Adrenal gland (tissue), 12 donors: ENCODE results near the gene SIGLEC5. TPM values are rescaled to one million over a fixed set of nuclear protein-coding genes. Genes with fewer than 3 reads are reported as not detected.

ENCODE experiments used
- DNase-seq, 7 donors: peaks; one replicate each; pipeline ENCODE4 v3.0.0-alpha.2; 2019 to 2020
- H3K27ac ChIP-seq, 5 donors: fragments of 200-600 bp; sonication (generic) in 4 of 5; 1 replicate in 3 of 5; 2 replicates in 2 of 5; pipeline versions ENCODE4 v1.5.1 to v1.8.0; 2016 to 2020; ENCODE audit warnings: mild to moderate bottlenecking in 1 of 5
- H3K27me3 ChIP-seq: fragments of 200-600 bp; 2 replicates; pipeline ENCODE4 v1.8.0; 2021
- H3K36me3 ChIP-seq, 2 donors: fragments of 200-600 bp; replicated peaks in 1 of 2; 1 replicate in 1 of 2; 2 replicates in 1 of 2; pipeline versions ENCODE4 v1.5.1 to v1.8.0; 2018 to 2022
- H3K4me1 ChIP-seq, 2 donors: fragments of 200-600 bp; replicated peaks in 1 of 2; 1 replicate in 1 of 2; 2 replicates in 1 of 2; pipeline versions ENCODE4 v1.5.1 to v1.8.0; 2018 to 2021
- H3K4me3 ChIP-seq, 4 donors: fragments of 200-600 bp; sonication (generic) in 3 of 4; one replicate each; pipeline ENCODE4 v1.5.1; 2016 to 2018
- H3K9me3 ChIP-seq, 3 donors: fragments of 200-600 bp; sonication (generic) in 1 of 3; replicated peaks in 1 of 3; 1 replicate in 2 of 3; 2 replicates in 1 of 3; pipeline versions ENCODE4 v1.5.1 to v1.8.0; 2016 to 2021
- CTCF ChIP-seq, 6 experiments: fragments of 450-650 bp in 4 of 6; fragments of 200-600 bp in 2 of 6; sonication (generic) in 1 of 6; IDR thresholded peaks; 1 replicate in 5 of 6; 2 replicates in 1 of 6; pipeline versions ENCODE4 v1.5.1 to v1.8.0; 2016 to 2021; ENCODE audit warnings: antibody characterized with exemption in 6 of 6, mild to moderate bottlenecking in 2 of 6, moderate library complexity in 1 of 6
- POLR2A ChIP-seq, 2 donors: fragments of 450-650 bp; IDR thresholded peaks; one replicate each; pipeline ENCODE4 v1.6.1; 2017; ENCODE audit warnings: antibody characterized with exemption in 2 of 2, mild to moderate bottlenecking in 2 of 2, moderate library complexity in 1 of 2
- WGBS, 4 donors: extraction: QIAGEN DNeasy Blood & Tissue Kit in 2 of 4; methylation state at CpG; one replicate each; pipeline versions ENCODE4 v1.1.5 to v1.1.7; 2013 to 2017; 5-methylcytosine and 5-hydroxymethylcytosine counted together
- intact Hi-C, 2 donors: fragments of 100-400 bp; cut with DNase I; formaldehyde crosslinking; loops; one replicate each; pipeline versions ENCODE4 v1.14.1 to v1.15.0; 2022 to 2023
- polyA plus RNA-seq, 3 donors: library from polyadenylated mRNA; stranded (reverse); fragments of 200-250 nt in 2 of 3; fragments of 350-450 nt in 1 of 3; fragmentation: Illumina TruSeq in 1 of 3; extraction: RNeasy Lipid Tissue Mini Kit (QIAGEN cat#74804) in 1 of 3; gene quantifications; one replicate each; pipeline ENCODE4 v1.2.3, GENCODE V29; 2013 to 2014
- total RNA-seq, 9 donors: library from RNA; depleted of rRNA in 4 of 9; stranded (reverse); fragments of >200 nt in 4 of 9; fragments of 120-200 nt in 1 of 9; fragmentation: NEBNext Ultra II Directional in 1 of 9; extraction: Animal tissue kit (Norgen Biotek cat#: 25700) in 1 of 9; gene quantifications; one replicate each; pipeline versions ENCODE4 v1.1.0 to v1.2.4, GENCODE V29; 2013 to 2023
- donor health status: healthy with polysubstance abuse.
- donor health status: Bipolar disorder and iron deficiency.
- donor health status: DM: yes; HTN: yes; CAD: no.
- donor health status: DM: no; HTN: no; CAD: no.
- donor health status: DM: no; HTN: no; CAD: no.
- donor health status: DM: yes; HTN: yes; CAD: no.

SIGLEC5 gene
- total and polyA plus RNA-seq, 12 donors, result 0.11 to 3.0 (median 0.57) TPM; not detected in 7

- Histone ChIP-seq H3K36me3 (no peaks in the 10 kb centered on the region), H3K9me3 (no peaks in the 10 kb centered on the region), H3K4me3 (no peak overlapping the region), H3K27me3 (no peaks in the 10 kb centered on the region), H3K4me1 (no peaks in the 10 kb centered on the region), H3K27ac (no peak overlapping the region)
- WGBS, 4 donors, result 29 to 36% (median 35%) methylated on average over 10 to 11 of the region's 11 CpGs; no CpG with 5 or more reads in 1 of the 4 donors
- intact Hi-C loops, result no loop called here
- TF ChIP-seq CTCF (IDR thresholded peaks at IDR 0.05) (no peak), POLR2A (IDR thresholded peaks at IDR 0.05) (no peak)
- no peak for DNase-seq
Measured at GRCh38 chr19:51644636-51645271, 14.6 kb upstream of the SIGLEC5 start.

GRCh38 chr19:51641648-51642047 is 11.4 kb upstream of the SIGLEC5 start:
- no peak for TF ChIP-seq POLR2A (IDR thresholded peaks at IDR 0.05)
- TF ChIP-seq CTCF (IDR thresholded peaks at IDR 0.05), result no peak
- intact Hi-C loops, result no loop called here
- no peaks in the 10 kb centered on the region for H3K36me3 ChIP-seq
- H3K4me3 ChIP-seq, result no peak overlapping the region
- H3K4me1 ChIP-seq, result no peaks in the 10 kb centered on the region
- peaks cover 7% of the 10 kb centered on the region for H3K27me3 ChIP-seq
- no peaks in the 10 kb centered on the region for H3K9me3 ChIP-seq
- DNase-seq, result no peak
- no peak overlapping the region for H3K27ac ChIP-seq

- TF ChIP-seq POLR2A (IDR thresholded peaks at IDR 0.05), result no peak
- TF ChIP-seq CTCF (IDR thresholded peaks at IDR 0.05), result no peak
- Histone ChIP-seq H3K27me3 (peaks cover 7% of the 10 kb centered on the region), H3K4me1 (no peaks in the 10 kb centered on the region), H3K4me3 (no peak overlapping the region), H3K27ac (no peak overlapping the region), H3K36me3 (no peaks in the 10 kb centered on the region), H3K9me3 (no peaks in the 10 kb centered on the region)
- no peak for DNase-seq
- WGBS, 4 donors, result 76 to 84% (median 83%) methylated on average over 3 of the region's 3 CpGs; no CpG with 5 or more reads in 1 of the 4 donors
- intact Hi-C loops, result no loop called here
Measured at GRCh38 chr19:51640386-51640785, 10.2 kb upstream of the SIGLEC5 start.

GRCh38 chr19:51639916-51640315 is 9.7 kb upstream of the SIGLEC5 start:
- peaks cover 7% of the 10 kb centered on the region for H3K27me3 ChIP-seq
- no peaks in the 10 kb centered on the region for H3K4me1 ChIP-seq

More at GRCh38 chr19:51639916-51640315, 9.7 kb upstream of the SIGLEC5 start:
- H3K9me3 ChIP-seq, result no peaks in the 10 kb centered on the region
- DNase-seq, result no peak
- H3K36me3 ChIP-seq, result no peaks in the 10 kb centered on the region
- H3K27ac ChIP-seq, result no peak overlapping the region
- H3K4me3 ChIP-seq, result no peak overlapping the region
- intact Hi-C loops, result no loop called here
- 53 to 66% (median 60%) methylated on average over 4 of the region's 4 CpGs; no CpG with 5 or more reads in 1 of the 4 donors for WGBS, 4 donors
- TF ChIP-seq CTCF (IDR thresholded peaks at IDR 0.05) (no peak), POLR2A (IDR thresholded peaks at IDR 0.05) (no peak)
